ENCODE measurements around the gene MEGF11. TPM values are rescaled to one million over a fixed set of nuclear protein-coding genes. Genes with fewer than 3 reads are reported as not detected.

MEGF11 gene
- total RNA-seq, 2 donors from 2014 or later, result not detected

GRCh38 chr15:66164788-66165187 is 88.8 kb downstream of the MEGF11 start:
- TF ChIP-seq POLR2A (IDR thresholded peaks at IDR 0.05) (no peak), CTCF (IDR thresholded peaks at IDR 0.05) (no peak)
- Histone ChIP-seq H3K9me3 (no peaks in the 10 kb centered on the region), H3K36me3 (replicated peaks in 1 of 2; ENCODE audit: insufficient read depth in 1 of 2, low read depth in 2 of 2) (no peaks in the 10 kb centered on the region), H3K4me1 (no peaks in the 10 kb centered on the region), H3K27ac (no peak overlapping the region), H3K27me3 (no peaks in the 10 kb centered on the region), H3K4me3 (no peak overlapping the region)
- 97% methylated on average over 4 of the region's 4 CpGs for WGBS, 2 donors
- DNase-seq (no peak), ATAC-seq (no peak)
- intact Hi-C loops (cut with DNase I), result no loop called here

GRCh38 chr15:66163553-66163952 is 90.0 kb downstream of the MEGF11 start:
- Histone ChIP-seq H3K9me3 (no peaks in the 10 kb centered on the region), H3K4me3 (no peak overlapping the region), H3K27ac (no peak overlapping the region), H3K4me1 (no peaks in the 10 kb centered on the region), H3K27me3 (no peaks in the 10 kb centered on the region), H3K36me3 (replicated peaks in 1 of 2; ENCODE audit: insufficient read depth in 1 of 2, low read depth in 2 of 2) (no peaks in the 10 kb centered on the region)
- intact Hi-C loops (cut with DNase I), result no loop called here
- no peak for TF ChIP-seq POLR2A (IDR thresholded peaks at IDR 0.05)
- TF ChIP-seq CTCF (IDR thresholded peaks at IDR 0.05), result no peak
- DNase-seq (no peak), ATAC-seq (no peak)
- WGBS, 2 donors, result 79 to 88% methylated on average over 9 of the region's 9 CpGs

GRCh38 chr15:66162286-66162685 is 91.3 kb downstream of the MEGF11 start:
- WGBS, 2 donors, result 72 to 78% methylated on average over 2 of the region's 2 CpGs
- H3K27ac ChIP-seq, result no peak overlapping the region
- no peaks in the 10 kb centered on the region for H3K4me1 ChIP-seq
- H3K36me3 ChIP-seq (replicated peaks in 1 of 2; ENCODE audit: insufficient read depth in 1 of 2, low read depth in 2 of 2), result no peaks in the 10 kb centered on the region
- no peak overlapping the region for H3K4me3 ChIP-seq
- no peaks in the 10 kb centered on the region for H3K27me3 ChIP-seq
- DNase-seq (no peak), ATAC-seq (no peak)
- no peaks in the 10 kb centered on the region for H3K9me3 ChIP-seq
- intact Hi-C loops (cut with DNase I), result no loop called here
- TF ChIP-seq CTCF (IDR thresholded peaks at IDR 0.05), result no peak
- TF ChIP-seq POLR2A (IDR thresholded peaks at IDR 0.05), result no peak

GRCh38 chr15:66161575-66162118 is 91.9 kb downstream of the MEGF11 start:
- no peaks in the 10 kb centered on the region for H3K36me3 ChIP-seq (replicated peaks in 1 of 2; ENCODE audit: insufficient read depth in 1 of 2, low read depth in 2 of 2)
- ATAC-seq (no peak), DNase-seq (no peak)
- WGBS, 2 donors, result 68 to 82% methylated on average over 5 of the region's 5 CpGs
- H3K27me3 ChIP-seq, result no peaks in the 10 kb centered on the region
- intact Hi-C loops (cut with DNase I), result no loop called here
- H3K9me3 ChIP-seq, result no peaks in the 10 kb centered on the region
- no peak overlapping the region for H3K27ac ChIP-seq
- TF ChIP-seq CTCF (IDR thresholded peaks at IDR 0.05), result no peak
- TF ChIP-seq POLR2A (IDR thresholded peaks at IDR 0.05), result no peak
- no peak overlapping the region for H3K4me3 ChIP-seq
- H3K4me1 ChIP-seq, result no peaks in the 10 kb centered on the region

GRCh38 chr15:66161108-66161507 is 92.4 kb downstream of the MEGF11 start:
- TF ChIP-seq POLR2A (IDR thresholded peaks at IDR 0.05), result no peak
- Histone ChIP-seq H3K4me1 (no peaks in the 10 kb centered on the region), H3K36me3 (replicated peaks in 1 of 2; ENCODE audit: insufficient read depth in 1 of 2, low read depth in 2 of 2) (no peaks in the 10 kb centered on the region), H3K9me3 (no peaks in the 10 kb centered on the region), H3K27me3 (no peaks in the 10 kb centered on the region), H3K4me3 (no peak overlapping the region), H3K27ac (no peak overlapping the region)
- DNase-seq (no peak), ATAC-seq (no peak)
- WGBS, 2 donors, result 80 to 83% methylated on average over 4 of the region's 4 CpGs
- intact Hi-C loops (cut with DNase I), result no loop called here
